Psoas muscle (tissue), 8 donors: ENCODE results near the gene CFDP1. TPM values are rescaled to one million over a fixed set of nuclear protein-coding genes. Genes with fewer than 3 reads are reported as not detected.

Experiments
- ATAC-seq, 4 donors: fragments of 200-7000 bp; cut with Tn5 transposase; one replicate each; pipeline ENCODE4 v1.9.1; 2020; ENCODE audit warnings: moderate library complexity in 3 of 4, mild to moderate bottlenecking in 2 of 4
- DNase-seq, 2 donors: peaks; one replicate each; pipeline ENCODE4 v3.0.0-alpha.2; 2020
- H3K27ac ChIP-seq: fragments of 200-600 bp; one replicate; pipeline ENCODE4 v1.8.0; 2022
- H3K27me3 ChIP-seq, 3 donors: fragments of 200-600 bp in 1 of 3; one replicate each; pipeline versions ENCODE4 v1.6.1 to v1.8.0; 2013 to 2022; ENCODE audit warnings: low read length in 2 of 3, mild to moderate bottlenecking in 2 of 3, moderate library complexity in 1 of 3; ENCODE audit not compliant: insufficient read depth in 3 of 3
- H3K36me3 ChIP-seq, 2 donors: fragments of 200-600 bp in 1 of 2; one replicate each; pipeline versions ENCODE4 v1.6.1 to v1.8.0; 2013 to 2022; ENCODE audit warnings: low read depth in 1 of 2, mild to moderate bottlenecking in 1 of 2, moderate library complexity in 1 of 2; ENCODE audit not compliant: insufficient read depth in 1 of 2
- H3K4me1 ChIP-seq: fragments of 200-600 bp; one replicate; pipeline ENCODE4 v1.8.0; 2022
- H3K4me3 ChIP-seq: fragments of 200-600 bp; one replicate; pipeline ENCODE4 v1.8.0; 2022; ENCODE audit warnings: mild to moderate bottlenecking
- H3K9me3 ChIP-seq: fragments of 200-600 bp; one replicate; pipeline ENCODE4 v1.8.0; 2022
- CTCF ChIP-seq: fragments of 200-600 bp; IDR thresholded peaks from one replicate; pipeline ENCODE4 v1.8.0; 2022; ENCODE audit warnings: antibody characterized with exemption
- WGBS, 3 donors: extraction: QIAGEN DNeasy Blood & Tissue Kit; methylation state at CpG; one replicate each; pipeline versions ENCODE4 v1.1.6 to v1.1.7; 2013; 5-methylcytosine and 5-hydroxymethylcytosine counted together
- intact Hi-C, 2 donors: fragments of 100-400 bp; cut with DNase I; formaldehyde crosslinking; loops; one replicate each; pipeline versions ENCODE4 v1.11.0 to v1.14.2; 2022
- polyA plus RNA-seq, 3 donors: library from polyadenylated mRNA; stranded (reverse); fragments of 200-250 nt; gene quantifications; one replicate each; pipeline ENCODE4 v1.2.3, GENCODE V29; 2013
- total RNA-seq, 4 donors: library from RNA; stranded (reverse); fragmentation: NEBNext Ultra II Directional in 2 of 4; extraction: Animal tissue kit (Norgen Biotek cat#: 25700) in 2 of 4; gene quantifications; one replicate each; pipeline versions ENCODE4 v1.2.1 to v1.2.4, GENCODE V29; 2021 to 2023
- donor health status: healthy with polysubstance abuse.
- donor health status: DM: no; HTN: no; CAD: no; lungs with moderate emphysema.
- donor health status: Bipolar disorder and iron deficiency.
- donor health status: healthy.
- donor health status: DM: yes; HTN: yes; CAD: no.
- donor health status: DM: no; HTN: no; CAD: no.
- donor health status: DM: no; HTN: no; CAD: no.
- donor health status: DM: yes; HTN: yes; CAD: no.

Gene CFDP1
- total and polyA plus RNA-seq, 7 donors: 16.6 to 78.2 (median 21.9) TPM

GRCh38 chr16:75379339-75379738, 54.0 kb downstream of the CFDP1 start:
- ATAC-seq (no peak), DNase-seq (no peak)
- Histone ChIP-seq H3K36me3 (peaks cover 0 to 36% of the 10 kb centered on the region in 2 donors), H3K9me3 (no peaks in the 10 kb centered on the region), H3K27me3 (no peaks in the 10 kb centered on the region), H3K4me1 (peaks cover 6% of the 10 kb centered on the region), H3K27ac (no peak overlapping the region), H3K4me3 (no peak overlapping the region)
- WGBS, 3 donors: 50 to 98% (median 96%) methylated on average over 1 of the region's 1 CpG
- no peak for TF ChIP-seq CTCF
- intact Hi-C loops: loop anchor here in 1 of 2 donors (10.0 kb wide), 1 partner anchor 65 kb away; no protein-coding TSS in a partner anchor

GRCh38 chr16:75378616-75379015, 54.7 kb downstream of the CFDP1 start:
- Histone ChIP-seq H3K27ac (no peak overlapping the region), H3K27me3 (no peaks in the 10 kb centered on the region), H3K4me1 (peaks cover 6% of the 10 kb centered on the region), H3K9me3 (no peaks in the 10 kb centered on the region), H3K36me3 (peaks cover 0 to 36% of the 10 kb centered on the region in 2 donors), H3K4me3 (no peak overlapping the region)
- intact Hi-C loops: loop anchor here in 1 of 2 donors (10.0 kb wide), 1 partner anchor 64 kb away; no protein-coding TSS in a partner anchor
- WGBS, 3 donors: 94 to 95% (median 94%) methylated on average over 2 of the region's 2 CpGs
- ATAC-seq (no peak), DNase-seq (no peak)
- no peak for TF ChIP-seq CTCF

GRCh38 chr16:75377729-75378386, 55.4 kb downstream of the CFDP1 start:
- DNase-seq: no peak
- Histone ChIP-seq H3K4me1 (peaks cover 6% of the 10 kb centered on the region), H3K4me3 (no peak overlapping the region), H3K9me3 (no peaks in the 10 kb centered on the region), H3K27me3 (no peaks in the 10 kb centered on the region), H3K27ac (no peak overlapping the region), H3K36me3 (peaks cover 0 to 36% of the 10 kb centered on the region in 2 donors)
- intact Hi-C loops: loop anchor here in 1 of 2 donors (10.0 kb wide), 1 partner anchor 63 kb away; no protein-coding TSS in a partner anchor
- WGBS, 3 donors: 49 to 60% (median 52%) methylated on average over 6 of the region's 6 CpGs
- ATAC-seq: no peak
- TF ChIP-seq CTCF: no peak

GRCh38 chr16:75376475-75377161, 56.7 kb downstream of the CFDP1 start:
- intact Hi-C loops: loop anchor here in 1 of 2 donors (10.0 kb wide), 1 partner anchor 62 kb away; no protein-coding TSS in a partner anchor
- Histone ChIP-seq H3K9me3 (no peaks in the 10 kb centered on the region), H3K4me1 (peaks cover 6% of the 10 kb centered on the region), H3K27me3 (no peaks in the 10 kb centered on the region), H3K4me3 (no peak overlapping the region), H3K27ac (no peak overlapping the region), H3K36me3 (peaks cover 0 to 36% of the 10 kb centered on the region in 2 donors)
- no peak for DNase-seq
- TF ChIP-seq CTCF: no peak
- 91 to 98% (median 94%) methylated on average over 7 of the region's 7 CpGs for WGBS, 3 donors
- ATAC-seq: no peak
